CD4-positive, alpha-beta T cell treated with Interleukin-2 at 100 ng/mL for 4 hours (primary cell): Measurements from ENCODE around the gene MDM4.

ENCODE experiments used
- DNase-seq: peaks from one replicate; pipeline ENCODE4 v3.0.0-alpha.2; 2020; ENCODE audit warnings: low spot score

The MDM4 gene

DNA sequence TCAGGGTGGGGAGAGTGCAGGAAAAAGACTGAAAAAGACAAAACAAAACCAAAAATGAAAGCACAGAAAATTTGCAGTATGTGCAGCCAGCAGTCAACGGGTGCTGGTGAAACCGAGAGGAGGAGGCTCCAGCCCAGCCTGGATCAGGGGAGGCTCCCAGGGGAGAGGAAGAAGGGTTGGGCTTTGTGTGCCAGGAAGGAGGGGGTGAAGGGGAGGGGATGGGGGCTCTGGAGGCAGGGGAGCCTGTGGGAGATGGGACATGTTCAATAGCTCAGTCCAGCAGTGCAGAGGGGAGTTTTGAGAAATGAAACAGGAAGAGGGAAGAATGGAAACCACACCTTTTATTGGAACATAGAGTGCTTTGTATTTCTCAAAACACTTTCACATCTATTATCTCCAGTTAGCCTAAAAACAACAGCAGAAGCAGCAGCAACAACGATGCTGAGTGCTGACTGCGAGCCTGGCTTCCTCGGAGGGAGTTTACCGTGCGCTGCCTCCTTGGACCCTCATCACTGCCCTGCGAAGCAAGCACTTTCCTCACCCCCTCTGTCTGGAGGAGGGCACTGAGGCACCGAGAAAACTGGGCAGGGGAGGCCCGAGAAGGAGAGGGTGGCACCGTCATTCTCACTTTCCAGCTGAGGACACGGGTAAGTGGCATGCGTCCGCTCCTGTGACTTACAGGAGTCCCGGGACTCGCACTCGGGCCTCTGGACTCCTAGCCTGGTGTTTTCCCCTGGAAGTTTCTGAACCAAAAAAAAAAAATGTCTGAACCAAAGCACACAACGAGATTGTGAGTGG lies 62.9 kb downstream of the MDM4 start:
- DNase-seq: peak; percentile 20

DNA sequence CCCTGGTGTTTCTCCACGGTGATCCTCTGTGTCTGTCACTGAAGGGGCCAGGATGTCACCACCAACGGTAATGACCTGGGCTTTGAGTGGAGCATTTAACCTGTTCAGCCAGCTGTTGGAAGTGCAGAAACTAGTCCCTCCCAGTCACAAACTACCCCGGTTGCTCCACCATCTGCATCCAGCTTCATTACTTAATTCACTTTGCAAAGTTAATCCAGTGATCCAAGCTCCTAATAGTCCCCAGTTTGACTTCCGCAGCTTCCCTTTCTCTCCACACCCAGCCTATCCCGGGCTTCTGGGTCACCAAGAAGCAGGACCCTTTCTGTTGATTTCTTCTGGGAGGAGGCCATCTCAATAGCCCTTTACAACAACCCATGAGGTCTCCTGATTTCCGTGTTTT lies 63.5 kb downstream of the MDM4 start:
- DNase-seq: no peak

DNA sequence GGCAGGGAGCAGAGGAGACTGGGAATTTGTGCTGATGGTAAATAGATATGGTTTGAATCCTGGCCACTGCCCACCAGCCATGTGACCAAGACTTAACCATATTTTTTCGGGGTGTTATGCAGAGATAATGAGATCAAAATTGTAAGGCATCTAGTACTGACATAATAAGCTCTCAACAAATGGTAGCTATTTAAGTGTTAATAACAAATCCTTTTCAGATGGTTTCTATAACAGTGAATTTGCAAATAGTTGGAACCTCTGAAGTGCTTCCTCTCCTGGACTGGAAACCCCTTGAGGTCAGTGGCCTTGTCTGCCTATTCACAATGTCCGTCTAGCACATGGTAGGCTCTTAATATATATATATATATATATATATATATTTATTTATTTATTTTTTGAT lies 64.7 kb downstream of the MDM4 start:
- DNase-seq: no peak

DNA sequence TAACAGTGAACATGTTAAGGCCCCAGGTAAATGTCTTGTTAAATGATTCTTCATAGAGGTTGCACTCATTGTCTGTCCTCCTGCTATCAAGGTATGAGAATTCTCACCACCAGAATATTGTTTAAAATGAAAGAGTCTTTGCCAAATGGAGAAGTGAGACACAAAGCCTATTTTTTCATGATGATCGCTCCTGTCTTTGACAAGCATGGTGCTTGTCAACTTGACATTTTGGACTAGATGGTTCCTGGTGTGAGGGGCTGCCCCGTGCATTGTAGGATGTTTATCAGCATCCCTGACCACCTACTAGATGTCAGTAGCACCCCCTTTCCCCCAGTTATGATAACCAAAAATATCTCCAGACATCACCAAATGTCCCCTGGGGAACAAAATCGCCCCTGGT lies 65.6 kb downstream of the MDM4 start:
- no peak for DNase-seq

DNA sequence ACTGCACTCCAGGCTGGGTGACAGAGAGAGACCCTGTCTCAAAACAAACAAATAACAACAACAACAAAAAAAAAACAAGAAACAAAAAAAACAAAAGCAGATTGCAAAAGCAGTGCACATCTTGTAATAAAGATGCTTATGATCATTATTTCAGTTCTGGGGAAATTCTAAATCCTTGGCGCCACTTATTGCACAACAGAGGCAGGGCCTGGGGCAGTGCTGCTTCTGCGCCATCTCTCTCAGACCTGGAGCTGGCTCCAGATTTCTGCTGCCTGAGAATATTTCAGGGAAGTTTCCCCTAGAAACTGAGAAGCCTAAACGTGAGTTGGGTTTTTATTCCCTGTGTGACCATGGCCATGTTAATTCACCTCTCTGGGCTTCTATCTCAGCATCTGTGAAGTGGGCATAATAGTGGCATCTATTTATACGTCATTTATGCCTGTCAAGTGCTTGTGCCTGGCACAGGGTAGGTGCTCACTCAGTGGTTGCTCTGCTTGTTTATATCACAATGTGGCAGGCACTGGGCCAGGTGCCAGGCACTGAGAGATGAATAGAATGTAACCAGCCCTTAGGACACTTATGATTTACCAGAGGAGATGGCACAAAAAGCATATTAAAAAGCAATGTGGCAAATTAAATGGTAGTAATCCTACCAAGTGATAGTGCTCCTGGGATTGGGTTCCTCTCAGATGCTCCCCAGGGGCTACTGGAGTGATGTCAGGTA lies 67.9 kb downstream of the MDM4 start:
- no peak for DNase-seq

DNA sequence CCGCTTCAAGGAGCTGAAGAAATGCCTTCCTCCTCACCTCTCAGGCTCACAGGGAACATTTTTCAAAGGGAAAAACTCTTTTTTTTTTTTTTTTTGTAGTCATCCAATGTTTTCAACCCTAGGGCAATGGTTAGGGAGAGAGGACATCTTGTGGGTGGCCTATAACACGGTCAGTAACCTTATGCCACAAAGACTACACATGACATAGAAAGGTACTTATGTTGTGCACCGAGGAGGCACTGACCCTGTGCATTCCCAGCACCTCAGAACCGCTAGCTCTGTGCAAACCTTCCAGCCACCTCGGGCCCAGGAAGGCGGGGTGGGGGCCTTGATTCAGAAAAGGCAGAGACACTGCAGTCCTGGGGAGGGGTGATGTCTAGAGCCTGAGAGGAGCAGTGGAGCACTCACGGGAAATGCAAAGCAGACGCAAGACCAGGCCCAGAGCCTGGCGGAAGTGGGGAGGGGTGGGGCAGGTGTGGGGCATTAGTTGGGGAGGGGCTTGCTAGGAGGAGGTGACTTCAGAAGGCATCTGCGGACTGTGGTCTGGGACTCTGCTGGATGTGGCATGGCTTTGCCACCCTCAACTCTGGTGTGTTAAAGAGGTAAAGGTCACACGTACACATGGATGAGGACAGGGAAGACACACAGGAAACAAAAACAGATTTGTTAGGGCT lies 68.6 kb downstream of the MDM4 start:
- peak; percentile 30 for DNase-seq

DNA sequence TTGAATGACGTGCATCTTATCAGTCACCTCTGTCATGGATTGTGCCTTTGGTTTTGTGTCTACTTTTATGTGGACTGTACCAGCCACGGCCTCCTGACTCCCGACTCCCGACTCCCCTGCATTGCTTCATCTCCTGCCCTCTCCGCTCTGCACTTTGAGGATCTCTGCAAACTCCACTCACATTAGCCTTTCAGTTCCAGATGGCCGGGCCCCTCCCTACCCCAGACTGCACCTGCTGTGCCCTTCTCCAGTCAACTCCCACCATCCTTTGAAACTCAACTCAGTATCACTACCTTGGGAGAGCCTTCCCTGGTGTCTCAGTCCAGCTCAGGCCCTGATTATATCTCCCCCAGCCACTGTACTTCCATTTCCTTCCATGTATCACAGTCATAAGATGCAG lies 71.4 kb downstream of the MDM4 start:
- no peak for DNase-seq

DNA sequence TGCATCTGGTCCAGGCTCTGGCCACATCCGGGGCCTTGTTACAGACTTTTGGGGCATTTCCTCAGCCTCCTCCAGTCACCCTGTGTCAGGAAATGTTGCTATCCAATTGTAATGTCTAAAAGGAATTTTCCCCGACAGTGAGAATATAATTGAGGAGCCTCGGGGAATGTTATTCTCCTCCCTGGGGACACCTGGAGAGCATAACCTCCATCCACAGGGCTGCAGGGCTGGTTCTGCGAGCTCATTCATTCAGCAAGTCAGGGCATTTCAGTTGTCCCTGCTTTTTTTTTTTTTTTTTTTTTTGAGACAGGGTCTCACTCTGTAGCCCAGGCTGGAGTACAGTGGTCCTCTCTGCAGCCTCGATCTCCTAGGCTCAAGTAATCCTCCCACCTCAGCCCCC lies 72.6 kb downstream of the MDM4 start:
- DNase-seq: no peak

DNA sequence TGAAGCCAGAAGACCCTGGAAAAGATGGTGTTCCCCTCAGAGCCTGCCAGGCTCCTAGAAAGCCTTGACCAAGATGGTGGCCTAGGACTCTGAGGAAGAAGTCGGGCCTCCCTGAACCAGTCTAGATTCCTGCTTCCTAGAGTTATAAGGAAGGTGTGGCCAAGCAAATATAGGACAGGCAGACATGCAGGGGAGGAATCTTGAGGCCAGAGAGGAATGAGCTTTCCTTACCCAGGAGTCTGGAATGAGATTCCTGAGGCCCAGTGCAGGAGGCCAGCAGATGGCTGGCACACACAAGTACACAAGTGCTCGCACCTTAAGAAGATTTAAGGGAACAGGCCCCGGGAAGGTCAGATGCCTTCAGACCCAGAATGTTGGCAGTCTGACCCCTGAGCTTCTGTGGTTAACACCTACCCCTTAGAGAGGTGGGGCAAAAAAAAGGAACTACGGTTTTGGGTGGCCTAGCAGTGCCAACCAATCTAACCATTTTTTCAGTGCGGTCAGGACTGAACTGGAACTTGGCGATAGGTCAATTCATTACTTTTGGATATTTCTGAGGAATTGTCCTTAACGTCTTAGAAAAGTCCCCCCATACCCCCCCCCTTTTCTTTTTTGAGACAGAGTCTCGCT lies 73.3 kb downstream of the MDM4 start:
- DNase-seq: no peak

DNA sequence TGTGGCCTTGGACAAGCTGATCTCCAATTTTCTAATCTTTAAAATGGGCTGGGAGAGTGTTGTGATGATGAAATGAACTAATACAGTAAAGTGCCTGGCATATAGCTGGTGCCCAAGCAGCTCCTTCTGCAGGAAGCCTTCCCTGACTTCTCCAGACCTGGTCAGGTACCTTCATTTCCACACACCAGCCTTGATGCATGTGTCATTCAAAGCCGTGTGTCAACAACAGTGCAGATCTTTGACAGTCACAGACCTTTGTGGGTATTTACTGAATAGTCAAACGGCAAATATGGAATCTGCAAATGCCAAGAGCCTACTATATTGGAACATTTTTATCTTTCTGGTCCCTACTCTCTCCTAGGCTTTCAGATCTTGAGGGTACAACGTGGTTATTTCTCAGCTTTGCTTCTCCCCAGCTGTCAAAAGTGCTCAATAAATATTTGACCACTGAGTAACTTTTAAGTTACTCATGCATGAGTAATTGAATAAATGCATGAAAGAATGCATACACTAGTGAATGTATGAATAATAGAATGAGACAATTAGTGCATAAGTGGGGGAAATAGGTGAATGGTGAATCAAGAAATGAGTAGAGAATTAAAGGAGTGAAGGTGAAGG lies 75.4 kb downstream of the MDM4 start:
- no peak for DNase-seq

DNA sequence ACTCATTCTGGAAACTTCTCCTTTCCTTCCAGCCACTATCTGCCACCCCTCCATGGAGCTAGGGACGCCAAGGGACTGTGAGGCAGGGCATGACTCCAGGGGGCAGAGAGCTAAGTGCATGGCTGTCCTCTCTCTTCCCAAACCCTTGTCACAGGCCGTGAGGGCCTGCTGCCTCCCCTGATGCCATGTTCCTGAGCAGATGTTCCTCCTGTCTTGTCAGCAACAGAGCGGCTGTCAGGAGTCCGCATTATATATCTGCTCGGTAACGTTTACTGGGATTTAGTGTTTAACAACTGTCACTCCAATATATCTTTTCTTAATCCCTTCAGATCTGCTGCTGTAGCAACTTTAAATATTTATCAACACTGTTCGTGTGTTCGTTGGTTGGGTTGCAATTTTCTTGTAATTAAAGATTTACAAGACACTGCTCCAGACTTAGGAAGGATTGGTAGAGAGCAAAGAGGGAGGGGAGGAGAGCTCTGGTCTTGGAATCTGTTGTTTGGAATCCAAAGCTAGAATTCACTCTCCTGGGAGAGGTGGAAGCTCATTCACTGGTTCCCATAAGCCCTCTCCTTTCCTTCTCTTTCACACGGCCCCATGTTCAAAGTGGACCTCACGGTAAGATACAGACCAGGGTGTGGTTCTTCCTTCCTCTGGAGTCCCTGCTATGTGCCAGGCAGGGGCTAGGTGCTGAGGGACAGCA lies 76.2 kb downstream of the MDM4 start:
- no peak for DNase-seq

DNA sequence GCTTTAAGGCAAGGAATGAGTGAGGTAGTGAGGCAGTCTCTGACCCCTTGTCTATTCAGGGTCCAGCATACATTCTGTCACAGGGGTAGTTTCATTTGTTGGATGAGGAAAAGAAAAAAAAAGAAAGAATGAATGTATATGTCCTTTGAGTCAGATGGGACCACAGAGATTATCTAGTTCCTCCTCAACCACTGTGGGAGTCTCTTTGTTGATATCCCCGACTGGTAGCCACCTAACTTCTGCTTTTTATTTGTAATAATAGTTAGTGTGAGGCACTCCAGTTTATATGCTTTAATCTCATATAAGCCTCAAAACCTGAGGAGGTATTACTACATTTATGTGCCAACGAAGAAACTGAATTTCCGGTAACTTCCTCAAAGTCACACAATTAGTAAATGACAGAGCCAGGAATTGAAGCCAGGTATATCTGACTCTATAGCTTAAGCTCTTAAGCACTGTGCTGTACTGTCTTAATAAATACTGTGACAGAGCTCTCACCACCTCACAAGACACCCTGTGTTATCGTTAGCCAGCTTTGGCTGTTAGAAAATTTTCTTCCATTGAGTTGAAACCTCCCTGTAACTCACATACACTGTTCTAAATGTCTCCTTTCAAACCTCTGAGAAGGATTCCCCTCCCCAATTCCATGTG lies 82.2 kb downstream of the MDM4 start:
- no peak for DNase-seq

DNA sequence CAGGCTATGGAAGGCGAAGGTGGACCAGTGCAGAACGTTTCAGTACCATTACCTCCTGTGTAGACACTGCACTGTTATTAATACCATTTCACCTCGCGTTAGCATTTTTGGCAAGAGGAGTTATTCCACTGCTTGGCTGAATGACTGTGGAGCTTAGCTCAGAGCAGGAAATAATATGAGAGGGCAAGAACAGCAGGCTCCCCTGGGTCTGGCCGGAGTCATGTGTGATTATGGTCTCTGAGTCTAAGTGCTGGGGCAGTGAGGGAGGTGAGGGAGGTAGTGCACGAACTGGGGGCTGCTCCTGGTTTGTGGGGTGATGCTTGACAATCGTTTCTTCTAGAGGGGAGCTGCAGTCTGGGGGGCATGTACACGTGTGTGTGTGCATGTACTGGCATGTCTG lies 82.9 kb downstream of the MDM4 start:
- DNase-seq: no peak

DNA sequence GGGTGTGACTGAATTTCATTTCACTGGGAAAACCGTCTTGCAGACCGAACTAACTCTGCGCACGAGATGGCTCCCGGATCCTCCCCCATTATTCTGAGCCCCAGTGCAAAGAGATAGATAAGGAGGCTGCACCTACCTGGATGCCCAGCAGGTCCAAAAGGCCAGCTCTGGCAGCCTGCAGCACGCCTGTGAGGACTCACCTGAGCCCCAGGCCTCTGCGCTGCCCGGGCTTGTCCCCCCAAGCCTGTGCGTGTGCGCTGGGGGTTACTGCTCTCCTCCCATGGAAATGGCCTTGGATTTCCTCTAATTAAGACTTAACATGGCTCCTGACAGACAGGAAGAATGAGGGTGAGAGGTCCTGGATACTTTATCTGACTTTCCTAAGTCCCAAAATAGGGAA lies 83.4 kb downstream of the MDM4 start:
- no peak for DNase-seq

DNA sequence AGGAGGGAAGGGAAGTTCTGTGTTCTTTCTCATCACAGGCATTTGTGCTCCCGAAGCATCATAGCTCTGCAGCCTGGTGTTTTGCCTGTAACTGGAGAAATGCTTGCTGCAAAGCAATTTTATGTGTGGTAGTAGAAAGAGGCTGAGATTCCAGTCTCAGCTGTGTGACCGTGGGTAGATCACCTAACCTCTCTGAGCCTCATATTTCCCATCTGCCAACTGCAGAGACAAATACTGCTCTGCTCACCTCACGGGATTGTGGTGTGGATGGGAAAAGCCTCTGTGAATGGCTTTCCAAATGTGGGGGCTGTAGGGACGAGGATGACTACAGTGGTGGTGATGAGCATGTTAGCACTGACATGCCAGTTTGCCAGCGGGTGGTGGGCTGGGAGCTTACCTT lies 84.0 kb downstream of the MDM4 start:
- DNase-seq: no peak

DNA sequence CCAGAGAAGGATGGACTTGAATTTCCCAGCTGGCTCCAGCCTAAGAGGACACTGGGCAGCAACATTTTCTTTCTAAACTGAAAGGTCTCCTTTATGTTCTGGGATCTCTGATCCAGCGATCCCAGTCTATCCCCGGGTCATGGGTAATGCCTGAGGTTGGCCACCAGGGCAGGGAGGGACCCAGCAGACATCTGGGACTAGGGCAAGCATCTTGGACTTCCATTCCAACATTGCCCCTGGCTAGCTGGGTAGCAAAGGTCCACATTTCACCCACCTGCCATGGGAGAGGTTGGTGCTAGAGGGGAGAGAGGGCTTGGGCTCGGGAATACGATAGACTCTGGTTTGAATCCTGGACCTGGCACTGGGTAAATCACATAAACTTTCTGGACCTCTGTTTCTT lies 84.8 kb downstream of the MDM4 start:
- no peak for DNase-seq

DNA sequence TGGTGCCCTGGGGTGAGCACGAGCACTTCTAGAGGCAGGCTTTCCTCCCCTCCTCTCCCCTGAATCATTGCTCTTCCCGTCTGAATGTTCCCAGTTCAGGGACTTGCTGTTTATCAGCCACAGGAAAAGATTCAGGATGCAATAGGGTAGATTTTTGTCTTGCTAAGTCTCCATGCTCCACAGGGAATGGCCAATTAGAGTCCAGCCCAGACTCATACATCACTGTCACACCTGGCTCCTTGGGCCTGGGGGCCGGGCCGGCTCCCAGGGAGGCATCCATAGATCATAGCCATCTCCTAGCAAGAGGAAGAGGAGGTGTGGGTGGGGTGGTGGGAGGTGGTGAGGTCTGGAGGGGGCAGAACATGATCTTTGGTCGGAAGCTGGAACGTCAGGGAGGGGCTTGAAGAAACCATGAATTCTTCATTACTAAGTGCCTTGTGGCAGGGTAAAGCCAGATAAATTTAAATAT lies 85.9 kb downstream of the MDM4 start:
- no peak for DNase-seq

DNA sequence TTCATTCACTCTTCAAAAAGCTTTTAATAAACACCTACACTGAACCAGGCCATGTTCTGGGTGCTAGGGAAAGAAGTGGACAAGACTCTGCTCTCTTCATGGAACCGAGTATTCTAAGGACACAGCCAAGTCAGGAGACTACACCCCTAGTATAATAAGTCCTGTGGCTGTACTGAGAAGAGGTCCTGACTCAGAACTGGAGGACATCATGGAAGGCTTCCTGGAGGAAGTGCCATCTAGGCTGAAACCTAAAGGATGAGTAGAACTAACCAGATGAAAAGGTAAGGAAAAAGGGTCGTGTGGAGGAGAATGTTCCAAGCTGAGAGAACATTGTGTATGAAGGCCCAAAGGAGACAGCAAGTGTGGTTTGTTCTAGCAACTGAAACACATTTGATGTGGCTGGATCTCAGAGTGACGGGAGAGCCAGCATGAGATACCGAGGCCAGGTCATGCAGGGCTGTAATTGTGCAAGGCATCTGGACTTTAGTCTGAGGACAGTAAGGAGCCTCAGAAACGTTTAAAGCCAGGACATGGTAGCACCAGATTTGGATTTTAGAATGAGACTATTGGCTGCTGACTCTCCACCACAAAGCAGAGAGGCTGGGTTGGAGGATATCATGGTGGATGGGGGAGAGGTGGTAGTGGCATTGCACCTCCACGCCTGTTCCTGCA lies 86.8 kb downstream of the MDM4 start:
- DNase-seq: no peak

DNA sequence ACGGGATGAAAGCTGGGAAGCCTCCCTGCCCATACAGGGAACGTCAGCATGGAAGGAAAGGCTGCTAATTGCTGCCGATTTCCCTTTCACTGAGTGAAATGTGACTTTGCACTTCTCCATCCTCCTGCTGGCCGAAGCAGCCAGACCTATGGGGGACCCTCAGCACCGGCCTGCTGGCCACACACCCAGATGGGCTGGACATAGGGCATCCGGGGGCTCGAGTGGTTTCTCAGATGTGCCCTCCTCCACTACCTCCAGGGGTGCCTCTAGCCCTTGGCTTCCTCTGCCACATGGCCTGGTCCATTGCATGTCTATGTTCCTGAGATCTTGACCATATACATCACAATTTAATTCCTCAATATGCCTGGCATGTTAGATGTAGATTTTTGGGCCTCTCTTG lies 89.6 kb downstream of the MDM4 start:
- DNase-seq: no peak
